GM18498 (cell line): ENCODE measurements around the gene HP1BP3.

Source experiments
- ATAC-seq: cut with Tn5 transposase; IDR thresholded peaks from one replicate; pipeline ENCODE4 v1.9.1; 2021; ENCODE audit warnings: mild to moderate bottlenecking, moderate library complexity; ENCODE audit not compliant: unreplicated experiment

Gene HP1BP3

GRCh38 chr1:20696397-20697333 lies 90.4 kb downstream of the HP1BP3 start:
- ATAC-seq: peak; percentile 68

GRCh38 chr1:20695515-20695914 lies 91.6 kb downstream of the HP1BP3 start:
- ATAC-seq: no peak

GRCh38 chr1:20693623-20694022 lies 93.5 kb downstream of the HP1BP3 start:
- ATAC-seq: no peak
